GM23338 (cell line): ENCODE results near the gene GCH1.

Source experiments
- CREB1 ChIP-seq: fragments of 250-450 bp; sonication (Bioruptor Pico); IDR thresholded peaks from 2 replicates; pipeline ENCODE4 v1.5.0; 2020; ENCODE audit warnings: low read depth, mild to moderate bottlenecking, moderate library complexity
- EZH2 ChIP-seq: fragments of 200-600 bp; sonication (generic); IDR thresholded peaks from one replicate; pipeline ENCODE4 v1.8.0; 2017; ENCODE audit warnings: antibody characterized with exemption, mild to moderate bottlenecking, low read depth; ENCODE audit not compliant: unreplicated experiment
- JUNB ChIP-seq: IDR thresholded peaks from one replicate; pipeline ENCODE4 v1.6.1; 2016; ENCODE audit warnings: antibody characterized with exemption; ENCODE audit not compliant: unreplicated experiment
- NANOG ChIP-seq: IDR thresholded peaks from 2 replicates; pipeline ENCODE4 v1.6.1; 2016; ENCODE audit warnings: antibody characterized with exemption, borderline replicate concordance
- POLR2AphosphoS5 ChIP-seq: IDR thresholded peaks from 2 replicates; pipeline ENCODE4 v1.6.1; 2016; ENCODE audit warnings: antibody characterized with exemption, low read depth
- STAT1 ChIP-seq: IDR thresholded peaks from one replicate; pipeline ENCODE4 v1.6.1; 2016; ENCODE audit warnings: antibody characterized with exemption; ENCODE audit not compliant: unreplicated experiment
- ZNF114 ChIP-seq: fragments of 250-450 bp; sonication (Bioruptor Pico); IDR thresholded peaks from 2 replicates; pipeline ENCODE4 v1.5.0; 2020; ENCODE audit warnings: mild to moderate bottlenecking, moderate library complexity
- ZNF331 ChIP-seq: fragments of 250-450 bp; sonication (Bioruptor Pico); IDR thresholded peaks from 2 replicates; pipeline ENCODE4 v1.5.0; 2020; ENCODE audit warnings: low read depth, mild to moderate bottlenecking, moderate library complexity
- TF ChIP-seq, protein P1 (sequence below), 2 experiments: fragments of 200-600 bp in 1 of 2; sonication (generic) in 1 of 2; conservative IDR thresholded peaks; 2 replicates each; pipeline versions ENCODE4 v1.5.1 to v1.6.1; 2016 to 2017; ENCODE audit warnings: antibody characterized with exemption in 2 of 2, low read depth in 2 of 2, mild to moderate bottlenecking in 2 of 2, moderate library complexity in 1 of 2
- TF ChIP-seq, protein P2 (sequence below): IDR thresholded peaks from one replicate; pipeline ENCODE4 v1.6.1; 2018; ENCODE audit warnings: antibody characterized with exemption; ENCODE audit not compliant: unreplicated experiment
- TF ChIP-seq, protein P3 (sequence below): IDR thresholded peaks from 2 replicates; pipeline ENCODE4 v1.6.1; 2016; ENCODE audit warnings: antibody characterized with exemption

DNA sequence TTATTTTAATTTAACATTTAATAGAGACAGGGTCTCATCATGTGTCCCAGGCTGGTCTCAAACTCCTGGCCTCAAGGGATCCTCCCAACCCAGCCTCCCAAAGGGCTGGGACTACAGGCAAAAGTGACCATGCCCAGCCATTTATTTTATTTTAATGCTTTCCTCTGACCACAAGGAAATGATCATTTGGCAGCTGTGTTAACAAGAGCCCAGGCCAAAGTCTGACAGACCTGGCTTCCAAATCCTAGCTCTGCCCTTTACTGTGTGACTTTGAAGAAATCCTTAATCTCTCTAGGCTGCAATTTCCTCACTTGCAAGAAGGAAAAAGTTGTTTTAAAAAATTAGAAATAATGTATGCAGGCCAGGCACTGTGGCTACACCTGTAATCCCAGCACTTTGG is 16.7 kb upstream of the GCH1 start:
- TF ChIP-seq POLR2AphosphoS5 (no peak), STAT1 (no peak), EZH2 (no peak), CREB1 (CRISPR knock-in tag) (no peak), JUNB (no peak), ZNF114 (CRISPR knock-in tag) (no peak), NANOG (no peak), ZNF331 (CRISPR knock-in tag) (no peak)
- TF ChIP-seq, protein P1, sequence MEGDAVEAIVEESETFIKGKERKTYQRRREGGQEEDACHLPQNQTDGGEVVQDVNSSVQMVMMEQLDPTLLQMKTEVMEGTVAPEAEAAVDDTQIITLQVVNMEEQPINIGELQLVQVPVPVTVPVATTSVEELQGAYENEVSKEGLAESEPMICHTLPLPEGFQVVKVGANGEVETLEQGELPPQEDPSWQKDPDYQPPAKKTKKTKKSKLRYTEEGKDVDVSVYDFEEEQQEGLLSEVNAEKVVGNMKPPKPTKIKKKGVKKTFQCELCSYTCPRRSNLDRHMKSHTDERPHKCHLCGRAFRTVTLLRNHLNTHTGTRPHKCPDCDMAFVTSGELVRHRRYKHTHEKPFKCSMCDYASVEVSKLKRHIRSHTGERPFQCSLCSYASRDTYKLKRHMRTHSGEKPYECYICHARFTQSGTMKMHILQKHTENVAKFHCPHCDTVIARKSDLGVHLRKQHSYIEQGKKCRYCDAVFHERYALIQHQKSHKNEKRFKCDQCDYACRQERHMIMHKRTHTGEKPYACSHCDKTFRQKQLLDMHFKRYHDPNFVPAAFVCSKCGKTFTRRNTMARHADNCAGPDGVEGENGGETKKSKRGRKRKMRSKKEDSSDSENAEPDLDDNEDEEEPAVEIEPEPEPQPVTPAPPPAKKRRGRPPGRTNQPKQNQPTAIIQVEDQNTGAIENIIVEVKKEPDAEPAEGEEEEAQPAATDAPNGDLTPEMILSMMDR (conservative IDR thresholded peaks at IDR 0.05; ENCODE audit: low read depth in 2 of 2): no peak
- TF ChIP-seq, protein P2, sequence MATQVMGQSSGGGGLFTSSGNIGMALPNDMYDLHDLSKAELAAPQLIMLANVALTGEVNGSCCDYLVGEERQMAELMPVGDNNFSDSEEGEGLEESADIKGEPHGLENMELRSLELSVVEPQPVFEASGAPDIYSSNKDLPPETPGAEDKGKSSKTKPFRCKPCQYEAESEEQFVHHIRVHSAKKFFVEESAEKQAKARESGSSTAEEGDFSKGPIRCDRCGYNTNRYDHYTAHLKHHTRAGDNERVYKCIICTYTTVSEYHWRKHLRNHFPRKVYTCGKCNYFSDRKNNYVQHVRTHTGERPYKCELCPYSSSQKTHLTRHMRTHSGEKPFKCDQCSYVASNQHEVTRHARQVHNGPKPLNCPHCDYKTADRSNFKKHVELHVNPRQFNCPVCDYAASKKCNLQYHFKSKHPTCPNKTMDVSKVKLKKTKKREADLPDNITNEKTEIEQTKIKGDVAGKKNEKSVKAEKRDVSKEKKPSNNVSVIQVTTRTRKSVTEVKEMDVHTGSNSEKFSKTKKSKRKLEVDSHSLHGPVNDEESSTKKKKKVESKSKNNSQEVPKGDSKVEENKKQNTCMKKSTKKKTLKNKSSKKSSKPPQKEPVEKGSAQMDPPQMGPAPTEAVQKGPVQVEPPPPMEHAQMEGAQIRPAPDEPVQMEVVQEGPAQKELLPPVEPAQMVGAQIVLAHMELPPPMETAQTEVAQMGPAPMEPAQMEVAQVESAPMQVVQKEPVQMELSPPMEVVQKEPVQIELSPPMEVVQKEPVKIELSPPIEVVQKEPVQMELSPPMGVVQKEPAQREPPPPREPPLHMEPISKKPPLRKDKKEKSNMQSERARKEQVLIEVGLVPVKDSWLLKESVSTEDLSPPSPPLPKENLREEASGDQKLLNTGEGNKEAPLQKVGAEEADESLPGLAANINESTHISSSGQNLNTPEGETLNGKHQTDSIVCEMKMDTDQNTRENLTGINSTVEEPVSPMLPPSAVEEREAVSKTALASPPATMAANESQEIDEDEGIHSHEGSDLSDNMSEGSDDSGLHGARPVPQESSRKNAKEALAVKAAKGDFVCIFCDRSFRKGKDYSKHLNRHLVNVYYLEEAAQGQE: no peak
- TF ChIP-seq, protein P3, sequence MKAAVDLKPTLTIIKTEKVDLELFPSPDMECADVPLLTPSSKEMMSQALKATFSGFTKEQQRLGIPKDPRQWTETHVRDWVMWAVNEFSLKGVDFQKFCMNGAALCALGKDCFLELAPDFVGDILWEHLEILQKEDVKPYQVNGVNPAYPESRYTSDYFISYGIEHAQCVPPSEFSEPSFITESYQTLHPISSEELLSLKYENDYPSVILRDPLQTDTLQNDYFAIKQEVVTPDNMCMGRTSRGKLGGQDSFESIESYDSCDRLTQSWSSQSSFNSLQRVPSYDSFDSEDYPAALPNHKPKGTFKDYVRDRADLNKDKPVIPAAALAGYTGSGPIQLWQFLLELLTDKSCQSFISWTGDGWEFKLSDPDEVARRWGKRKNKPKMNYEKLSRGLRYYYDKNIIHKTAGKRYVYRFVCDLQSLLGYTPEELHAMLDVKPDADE: no peak
